Measurements from ENCODE around the gene PGP.

Gene PGP

GRCh38 chr16:2178321-2179106, 36.1 kb downstream of the PGP start:
- DNase-seq (ENCODE audit: extremely low read depth, insufficient read length) = no peak
- Histone ChIP-seq H3K27me3 (replicated peaks; ENCODE audit: control insufficient read depth, insufficient read depth, low read length) (no peaks in the 10 kb centered on the region), H3K4me3 (replicated peaks; ENCODE audit: low read depth, low read length) (no peak overlapping the region), H3K36me3 (ENCODE audit: control insufficient read depth, insufficient read depth, low read length) (peaks cover 22% of the 10 kb centered on the region)
- no peak for TF ChIP-seq CTCF (IDR thresholded peaks at IDR 0.05; ENCODE audit: insufficient read depth, low read length, poor library complexity, severe bottlenecking)

- DNase-seq (ENCODE audit: extremely low read depth, insufficient read length) = no peak
- H3K36me3 ChIP-seq (ENCODE audit: control insufficient read depth, insufficient read depth, low read length) = peaks cover 24% of the 10 kb centered on the region
These were observed 37.1 kb downstream of the PGP start for GRCh38 chr16:2177561-2177960.

GRCh38 chr16:2177101-2177500, 37.5 kb downstream of the PGP start:
- peaks cover 25% of the 10 kb centered on the region for H3K36me3 ChIP-seq (ENCODE audit: control insufficient read depth, insufficient read depth, low read length)
- H3K27me3 ChIP-seq (replicated peaks; ENCODE audit: control insufficient read depth, insufficient read depth, low read length) = no peaks in the 10 kb centered on the region
- H3K4me3 ChIP-seq (replicated peaks; ENCODE audit: low read depth, low read length) = no peak overlapping the region
- no peak for DNase-seq (ENCODE audit: extremely low read depth, insufficient read length)
- TF ChIP-seq CTCF (IDR thresholded peaks at IDR 0.05; ENCODE audit: insufficient read depth, low read length, poor library complexity, severe bottlenecking) = no peak

More at GRCh38 chr16:2177561-2177960, 37.1 kb downstream of the PGP start:
- TF ChIP-seq CTCF (IDR thresholded peaks at IDR 0.05; ENCODE audit: insufficient read depth, low read length, poor library complexity, severe bottlenecking) = no peak
- H3K4me3 ChIP-seq (replicated peaks; ENCODE audit: low read depth, low read length) = no peak overlapping the region
- no peaks in the 10 kb centered on the region for H3K27me3 ChIP-seq (replicated peaks; ENCODE audit: control insufficient read depth, insufficient read depth, low read length)

GRCh38 chr16:2176047-2176446, 38.6 kb downstream of the PGP start:
- Histone ChIP-seq H3K27me3 (replicated peaks; ENCODE audit: control insufficient read depth, insufficient read depth, low read length) (no peaks in the 10 kb centered on the region), H3K36me3 (ENCODE audit: control insufficient read depth, insufficient read depth, low read length) (peaks cover 27% of the 10 kb centered on the region), H3K4me3 (replicated peaks; ENCODE audit: low read depth, low read length) (no peak overlapping the region)
- no peak for DNase-seq (ENCODE audit: extremely low read depth, insufficient read length)
- TF ChIP-seq CTCF (IDR thresholded peaks at IDR 0.05; ENCODE audit: insufficient read depth, low read length, poor library complexity, severe bottlenecking) = no peak

- Histone ChIP-seq H3K27me3 (replicated peaks; ENCODE audit: control insufficient read depth, insufficient read depth, low read length) (no peaks in the 10 kb centered on the region), H3K36me3 (ENCODE audit: control insufficient read depth, insufficient read depth, low read length) (peaks cover 29% of the 10 kb centered on the region), H3K4me3 (replicated peaks; ENCODE audit: low read depth, low read length) (no peak overlapping the region)
- no peak for DNase-seq (ENCODE audit: extremely low read depth, insufficient read length)
- no peak for TF ChIP-seq CTCF (IDR thresholded peaks at IDR 0.05; ENCODE audit: insufficient read depth, low read length, poor library complexity, severe bottlenecking)
These were observed 39.2 kb downstream of the PGP start for GRCh38 chr16:2175454-2175853.
